Jurkat, Clone E6-1 (cell line): ENCODE data around the gene RAB6D. TPM values are rescaled to one million over a fixed set of nuclear protein-coding genes. Genes with fewer than 3 reads are reported as not detected.
"Not testable (repeated sequence)": the region's sequence is repeated elsewhere in the genome, so short reads cannot be mapped to it uniquely, and the experiment has no call there.

Experiments used
- DNase-seq: peaks from one replicate; pipeline ENCODE4 v3.0.0-alpha.2; 2011; ENCODE audit warnings: low read depth, low spot score
- H3K4me3 ChIP-seq: 2 replicates; pipeline ENCODE4 v1.5.1; 2011; ENCODE audit warnings: mild to moderate bottlenecking, low read length, control low read depth, moderate library complexity
- polyA plus RNA-seq: library from polyadenylated mRNA; unstranded; fragments of >200 nt; gene quantifications from one replicate; pipeline ENCODE4 v1.2.1, GENCODE V29; 2012; ENCODE audit warnings: missing spikeins; ENCODE audit not compliant: insufficient read length, insufficient read depth

RAB6D gene
- polyA plus RNA-seq, result 0.73 TPM

- H3K4me3 ChIP-seq, DNase-seq: not testable (repeated sequence)
Measured at GRCh38 chr2:131363703-131364186, at the start of gene RAB6D. Gene RAB6D (minus strand): TSS chr2:131364168. CDS start chr2:131363720, 448 bp downstream.

GRCh38 chr2:131413148-131413747, 49.3 kb upstream of the RAB6D start:
- peak; percentile 66 for DNase-seq
- H3K4me3 ChIP-seq, result no peak overlapping the region

- H3K4me3 ChIP-seq, result no peak overlapping the region
- DNase-seq, result no peak
Measured at GRCh38 chr2:131410173-131410572, 46.2 kb upstream of the RAB6D start.

- DNase-seq, result peak; percentile 61
- no peak overlapping the region for H3K4me3 ChIP-seq
Measured at GRCh38 chr2:131408778-131409177, 44.8 kb upstream of the RAB6D start.

GRCh38 chr2:131408207-131408606, 44.2 kb upstream of the RAB6D start:
- peak; percentile 15 for DNase-seq
- H3K4me3 ChIP-seq, result no peak overlapping the region

- peak; percentile 55 for DNase-seq
- H3K4me3 ChIP-seq, result peak overlapping the region; percentile 33
Measured at GRCh38 chr2:131404753-131405152, 40.8 kb upstream of the RAB6D start.

- no peak for DNase-seq
- H3K4me3 ChIP-seq, result no peak overlapping the region
Measured at GRCh38 chr2:131402320-131403039, 38.5 kb upstream of the RAB6D start.

GRCh38 chr2:131400849-131401248, 36.9 kb upstream of the RAB6D start:
- DNase-seq, result no peak
- H3K4me3 ChIP-seq, result no peak overlapping the region

GRCh38 chr2:131400441-131400840, 36.5 kb upstream of the RAB6D start:
- not testable (repeated sequence) for DNase-seq, H3K4me3 ChIP-seq

- not testable (repeated sequence) for DNase-seq, H3K4me3 ChIP-seq
Measured at GRCh38 chr2:131396209-131396608, 32.2 kb upstream of the RAB6D start.

GRCh38 chr2:131395024-131395645, 31.2 kb upstream of the RAB6D start:
- not testable (repeated sequence) for H3K4me3 ChIP-seq

GRCh38 chr2:131394147-131394931, 30.4 kb upstream of the RAB6D start:
- H3K4me3 ChIP-seq, result no peak overlapping the region
- no peak for DNase-seq

More at GRCh38 chr2:131395024-131395645, 31.2 kb upstream of the RAB6D start:
- not testable (repeated sequence) for DNase-seq

GRCh38 chr2:131391953-131392352, 28.0 kb upstream of the RAB6D start:
- not testable (repeated sequence) for DNase-seq, H3K4me3 ChIP-seq

GRCh38 chr2:131391471-131391870, 27.5 kb upstream of the RAB6D start:
- H3K4me3 ChIP-seq, DNase-seq: not testable (repeated sequence)

- not testable (repeated sequence) for DNase-seq, H3K4me3 ChIP-seq
Measured at GRCh38 chr2:131390495-131391130, 26.6 kb upstream of the RAB6D start.

GRCh38 chr2:131389657-131390056, 25.7 kb upstream of the RAB6D start:
- DNase-seq, result no peak
- H3K4me3 ChIP-seq, result no peak overlapping the region

- not testable (repeated sequence) for H3K4me3 ChIP-seq, DNase-seq
Measured at GRCh38 chr2:131388834-131389233, 24.9 kb upstream of the RAB6D start.

- not testable (repeated sequence) for DNase-seq, H3K4me3 ChIP-seq
Measured at GRCh38 chr2:131373111-131373510, 9.1 kb upstream of the RAB6D start.

- DNase-seq, result no peak
- no peak overlapping the region for H3K4me3 ChIP-seq
Measured at GRCh38 chr2:131369954-131370353, 6.0 kb upstream of the RAB6D start.
